Measurements from ENCODE around the gene TLCD2. TPM values are rescaled to one million over a fixed set of nuclear protein-coding genes. Genes with fewer than 3 reads are reported as not detected.

TLCD2 gene
- total RNA-seq, 6 experiments from 2014 or later = 2.5 to 17.7 (median 3.7) TPM

DNA sequence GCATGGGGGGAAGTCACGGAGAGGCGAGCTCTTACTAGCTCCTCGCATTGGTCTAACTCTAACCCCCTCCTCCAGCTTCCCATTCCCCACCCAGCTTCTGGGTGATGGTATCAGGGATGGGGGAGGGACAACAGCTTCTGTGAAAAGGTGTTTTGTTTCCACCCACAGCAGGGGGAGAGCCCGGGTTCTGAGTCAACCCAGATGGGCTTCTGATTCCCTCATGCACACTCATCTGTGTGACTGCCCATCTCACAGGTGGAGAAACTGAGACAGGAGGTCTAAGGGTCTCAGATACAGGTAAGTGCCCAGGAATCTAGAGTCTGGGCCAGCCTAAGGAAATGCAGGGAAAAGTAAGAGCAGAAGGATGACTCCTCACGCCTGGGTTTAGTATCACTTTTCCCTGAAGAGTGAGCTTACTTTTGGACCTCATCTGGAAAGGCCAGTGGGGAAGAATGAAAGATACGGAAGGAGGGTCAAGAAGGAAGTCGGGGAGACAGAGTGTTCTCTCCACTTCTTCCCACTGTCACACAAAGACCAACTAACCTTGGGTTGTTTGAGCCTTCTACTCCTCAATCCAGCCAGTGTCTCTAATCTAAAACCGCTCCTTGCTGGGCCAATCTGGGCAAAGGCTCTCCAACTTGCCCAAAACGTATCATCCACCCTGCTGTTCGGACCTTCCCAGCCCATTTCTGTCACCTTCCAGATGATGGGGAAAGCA lies 3.1 kb upstream of the TLCD2 start:
- Histone ChIP-seq H3K9me3 (no peaks in the 10 kb centered on the region), H3K36me3 (peaks cover 0 to 28% (median 14%) of the 10 kb centered on the region in 4 donors), H3K4me3 (peak overlapping the region in 2 of 3 donors; percentile 90 to 98), H3K4me1 (peaks cover 0 to 23% (median 11%) of the 10 kb centered on the region in 4 donors), H3K27ac (peak overlapping the region; percentile 60 to 99 (median 98)), H3K27me3 (no peaks in the 10 kb centered on the region)
- ATAC-seq = no peak
- no peak for TF ChIP-seq POLR2A (IDR thresholded peaks at IDR 0.05)
- TF ChIP-seq, protein P1, sequence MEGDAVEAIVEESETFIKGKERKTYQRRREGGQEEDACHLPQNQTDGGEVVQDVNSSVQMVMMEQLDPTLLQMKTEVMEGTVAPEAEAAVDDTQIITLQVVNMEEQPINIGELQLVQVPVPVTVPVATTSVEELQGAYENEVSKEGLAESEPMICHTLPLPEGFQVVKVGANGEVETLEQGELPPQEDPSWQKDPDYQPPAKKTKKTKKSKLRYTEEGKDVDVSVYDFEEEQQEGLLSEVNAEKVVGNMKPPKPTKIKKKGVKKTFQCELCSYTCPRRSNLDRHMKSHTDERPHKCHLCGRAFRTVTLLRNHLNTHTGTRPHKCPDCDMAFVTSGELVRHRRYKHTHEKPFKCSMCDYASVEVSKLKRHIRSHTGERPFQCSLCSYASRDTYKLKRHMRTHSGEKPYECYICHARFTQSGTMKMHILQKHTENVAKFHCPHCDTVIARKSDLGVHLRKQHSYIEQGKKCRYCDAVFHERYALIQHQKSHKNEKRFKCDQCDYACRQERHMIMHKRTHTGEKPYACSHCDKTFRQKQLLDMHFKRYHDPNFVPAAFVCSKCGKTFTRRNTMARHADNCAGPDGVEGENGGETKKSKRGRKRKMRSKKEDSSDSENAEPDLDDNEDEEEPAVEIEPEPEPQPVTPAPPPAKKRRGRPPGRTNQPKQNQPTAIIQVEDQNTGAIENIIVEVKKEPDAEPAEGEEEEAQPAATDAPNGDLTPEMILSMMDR (IDR thresholded peaks at IDR 0.05) = no peak
- WGBS (ENCODE audit: insufficient coverage, low coverage, low lambda C conversion rate, missing lambda C conversion rate) = 44% methylated on average over 9 of the region's 10 CpGs
- intact Hi-C loops (cut with DNase I) = no loop called here
- DNase-seq = no peak

DNA sequence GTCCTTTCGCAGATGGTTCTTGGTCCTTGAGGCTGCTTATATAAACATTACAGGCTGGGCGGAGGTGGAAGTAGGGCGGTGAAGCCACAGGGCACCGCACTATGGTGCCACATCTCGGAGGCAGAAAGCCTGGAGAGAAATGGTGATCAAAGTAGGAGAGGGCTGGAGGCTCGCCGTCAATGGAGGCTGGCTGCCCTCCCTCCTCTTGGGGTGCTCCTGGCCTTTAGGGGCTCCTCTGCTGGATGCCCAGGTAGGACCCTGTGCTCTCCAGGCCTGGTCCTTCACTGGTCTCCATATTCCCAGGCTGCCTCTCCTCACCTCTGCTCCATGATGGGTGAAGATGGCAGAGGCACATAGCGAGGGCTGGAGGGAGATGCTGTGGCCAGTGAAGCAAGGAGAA lies 2.1 kb upstream of the TLCD2 start:
- Histone ChIP-seq H3K4me3 (no peak overlapping the region), H3K4me1 (peaks cover 0 to 16% (median 7%) of the 10 kb centered on the region in 4 donors), H3K27me3 (no peaks in the 10 kb centered on the region), H3K36me3 (peaks cover 0 to 28% (median 14%) of the 10 kb centered on the region in 4 donors), H3K9me3 (no peaks in the 10 kb centered on the region), H3K27ac (no peak overlapping the region)
- 87% methylated on average over 5 of the region's 8 CpGs for WGBS (ENCODE audit: insufficient coverage, low coverage, low lambda C conversion rate, missing lambda C conversion rate)
- intact Hi-C loops (cut with DNase I) = no loop called here
- ATAC-seq = no peak
- no peak for TF ChIP-seq POLR2A (IDR thresholded peaks at IDR 0.05)
- TF ChIP-seq, protein P1 (IDR thresholded peaks at IDR 0.05) = no peak
- no peak for DNase-seq

DNA sequence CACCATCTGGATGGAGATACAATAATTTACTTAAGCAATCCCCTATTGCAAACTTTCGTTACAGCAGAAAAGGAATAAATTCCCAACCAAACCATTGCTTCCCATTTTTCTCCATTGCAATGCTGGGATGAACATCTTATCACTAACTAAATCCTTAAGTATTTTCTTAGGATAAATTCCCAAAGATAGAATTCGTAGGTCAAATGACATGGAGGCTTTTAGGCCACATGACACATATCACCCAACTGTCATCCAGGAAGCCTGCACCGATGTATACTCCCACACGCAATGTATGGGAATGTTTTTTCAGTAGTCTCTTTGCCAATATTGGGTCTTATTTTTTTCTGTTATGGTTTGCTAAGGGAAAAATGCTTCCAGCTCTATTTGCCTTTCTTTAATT lies 1.6 kb upstream of the TLCD2 start:
- Histone ChIP-seq H3K4me1 (peaks cover 0 to 16% (median 7%) of the 10 kb centered on the region in 4 donors), H3K27me3 (no peaks in the 10 kb centered on the region), H3K9me3 (no peaks in the 10 kb centered on the region), H3K4me3 (no peak overlapping the region), H3K36me3 (peaks cover 0 to 28% (median 14%) of the 10 kb centered on the region in 4 donors), H3K27ac (no peak overlapping the region)
- no peak for ATAC-seq
- intact Hi-C loops (cut with DNase I) = no loop called here
- DNase-seq = no peak
- TF ChIP-seq, protein P1 (IDR thresholded peaks at IDR 0.05) = no peak
- no peak for TF ChIP-seq POLR2A (IDR thresholded peaks at IDR 0.05)
- 78% methylated on average over 4 of the region's 4 CpGs for WGBS (ENCODE audit: insufficient coverage, low coverage, low lambda C conversion rate, missing lambda C conversion rate)

DNA sequence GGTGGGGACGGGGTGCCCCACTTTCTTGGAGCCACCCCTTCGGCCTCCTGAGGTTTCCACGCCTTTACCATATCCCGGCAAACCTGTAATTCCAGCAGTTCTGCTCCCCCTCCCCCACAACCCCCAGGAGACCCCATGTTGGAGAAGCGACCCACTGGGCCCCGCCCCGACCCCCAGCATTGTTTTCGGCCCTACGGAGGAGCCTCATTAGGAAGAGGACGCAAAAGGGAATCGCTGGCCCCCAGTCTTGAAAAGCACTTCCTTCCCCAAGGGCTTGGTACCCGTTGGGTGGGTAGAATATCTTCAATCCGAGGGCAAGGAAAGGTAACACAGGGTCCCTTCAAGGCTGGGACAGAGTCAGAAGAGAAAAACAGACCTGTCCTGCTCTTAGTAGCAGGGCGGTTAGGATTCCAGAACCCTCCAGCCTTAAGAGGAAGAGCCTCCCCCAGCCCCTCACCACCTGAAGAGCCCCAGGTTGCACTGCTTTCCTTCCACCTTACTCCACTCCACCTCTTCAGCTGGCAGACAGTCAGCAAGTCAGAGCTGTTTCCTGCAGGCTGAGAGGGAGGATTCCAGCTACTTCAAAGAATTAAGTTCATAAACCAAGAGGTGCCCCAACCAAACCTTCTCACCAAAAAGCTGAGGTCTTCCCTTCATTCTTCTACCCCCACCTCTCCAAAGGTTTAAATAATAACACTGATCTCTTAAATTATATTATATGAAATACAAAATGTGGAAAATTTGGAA lies 803 bp upstream of the TLCD2 start:
- WGBS (ENCODE audit: insufficient coverage, low coverage, low lambda C conversion rate, missing lambda C conversion rate) = 33% methylated on average over 4 of the region's 14 CpGs
- TF ChIP-seq, protein P1 (IDR thresholded peaks at IDR 0.05) = no peak
- TF ChIP-seq POLR2A (IDR thresholded peaks at IDR 0.05) = no peak
- peaks cover 0 to 16% (median 7%) of the 10 kb centered on the region in 4 donors for H3K4me1 ChIP-seq
- H3K36me3 ChIP-seq = peaks cover 0 to 28% (median 14%) of the 10 kb centered on the region in 4 donors
- ATAC-seq (no peak), DNase-seq (no peak)
- H3K27me3 ChIP-seq = no peaks in the 10 kb centered on the region
- H3K4me3 ChIP-seq = peak overlapping the region; percentile 66 to 83 (median 67)
- intact Hi-C loops (cut with DNase I) = no loop called here
- H3K9me3 ChIP-seq = no peaks in the 10 kb centered on the region
- peak overlapping the region; percentile 10 to 88 (median 69) for H3K27ac ChIP-seq
